ENCODE data around the gene SLC25A44.

The SLC25A44 gene

GRCh38 chr1:156244126-156244525 lies 50.2 kb downstream of the SLC25A44 start:
- DNase-seq = no peak

GRCh38 chr1:156244712-156245111 lies 50.8 kb downstream of the SLC25A44 start:
- DNase-seq = no peak

- peak; percentile 66 for DNase-seq
These were observed 51.7 kb downstream of the SLC25A44 start for GRCh38 chr1:156245451-156246232.

- DNase-seq = no peak
These were observed 52.4 kb downstream of the SLC25A44 start for GRCh38 chr1:156246241-156246780.

GRCh38 chr1:156246781-156247459 lies 53.0 kb downstream of the SLC25A44 start:
- peak; percentile 11 for DNase-seq

GRCh38 chr1:156247460-156248322 lies 53.8 kb downstream of the SLC25A44 start, which contains the start of gene PAQR6:
Gene PAQR6, minus strand, starts transcription at chr1:156248056. Its CDS starts 1,325 bp downstream, at chr1:156246731.
- DNase-seq = no peak

GRCh38 chr1:156248323-156248683 lies 54.4 kb downstream of the SLC25A44 start:
- DNase-seq = no peak

- DNase-seq = no peak
These were observed 55.7 kb downstream of the SLC25A44 start for GRCh38 chr1:156249593-156249992.

GRCh38 chr1:156251527-156251926 lies 57.6 kb downstream of the SLC25A44 start:
- DNase-seq = no peak

- DNase-seq = no peak
These were observed 59.7 kb downstream of the SLC25A44 start for GRCh38 chr1:156253634-156254033.

GRCh38 chr1:156257711-156258110 lies 63.8 kb downstream of the SLC25A44 start:
- DNase-seq = no peak

- no peak for DNase-seq
These were observed 65.0 kb downstream of the SLC25A44 start for GRCh38 chr1:156258859-156259258.

GRCh38 chr1:156259805-156260204 lies 65.9 kb downstream of the SLC25A44 start:
- DNase-seq = no peak

GRCh38 chr1:156260896-156261295 lies 67.0 kb downstream of the SLC25A44 start:
- DNase-seq = no peak

Data from RPMI8226 (cell line).